IMR-90 (cell line): ENCODE data around the gene RUNX1. TPM values are rescaled to one million over a fixed set of nuclear protein-coding genes. Genes with fewer than 3 reads are reported as not detected.

Source experiments
- ATAC-seq: fragments of 200-7000 bp; cut with Tn5 transposase; 2 replicates; pipeline ENCODE4 v1.9.1; 2020; ENCODE audit warnings: low read depth, mild to moderate bottlenecking, moderate library complexity
- BruUV-seq: library from RNA; stranded (reverse); fragments of 400-500 nt; replicated peaks from 2 replicates; lab custom pipeline; 2021; lab: Mats Ljungman, UMichigan
- CTCF ChIA-PET: fragments of 300-600 bp; formaldehyde crosslinking; extraction: SDS; loops from one replicate; lab custom pipeline; 2021; ENCODE audit warnings: antibody characterized with exemption; lab: Yijun Ruan, JAX
- POLR2A ChIA-PET: fragments of 300-600 bp; sonication (Branson Sonifier 250); formaldehyde crosslinking; loops from one replicate; lab custom pipeline; 2022; ENCODE audit warnings: antibody characterized with exemption; ENCODE audit not compliant: unreplicated experiment; lab: Charles Lee
- DNase-seq: peaks from one replicate; pipeline ENCODE4 v3.0.0; 2013
- H2AFZ ChIP-seq: replicated peaks from 2 replicates; pipeline ENCODE3; 2013; ENCODE audit warnings: low read length, mild to moderate bottlenecking; ENCODE audit not compliant: poor library complexity
- H2AK5ac ChIP-seq: 2 replicates; pipeline ENCODE4 v1.6.1; 2013; ENCODE audit warnings: low read depth, low read length, inconsistent platforms
- H2AK9ac ChIP-seq: replicated peaks from 2 replicates; pipeline ENCODE3; 2013; ENCODE audit warnings: mild to moderate bottlenecking, low read depth, low read length, moderate library complexity; ENCODE audit not compliant: poor library complexity
- H2BK120ac ChIP-seq: 2 replicates; pipeline ENCODE4 v1.6.1; 2013; ENCODE audit warnings: low read depth, low read length, inconsistent platforms
- H2BK15ac ChIP-seq: 3 replicates; pipeline ENCODE4 v1.6.1; 2013; ENCODE audit warnings: low read depth, low read length, inconsistent platforms
- H2BK20ac ChIP-seq: 2 replicates; pipeline ENCODE4 v1.6.1; 2013; ENCODE audit warnings: low read depth, mild to moderate bottlenecking, inconsistent platforms, low read length, moderate library complexity
- H2BK5ac ChIP-seq: 2 replicates; pipeline ENCODE4 v1.6.1; 2013; ENCODE audit warnings: mild to moderate bottlenecking, low read depth, low read length, inconsistent platforms; ENCODE audit not compliant: poor library complexity, severe bottlenecking
- H3K14ac ChIP-seq: replicated peaks from 2 replicates; pipeline ENCODE4 v1.6.1; 2013; ENCODE audit warnings: low read depth, low read length, inconsistent platforms
- H3K18ac ChIP-seq: 2 replicates; pipeline ENCODE4 v1.6.1; 2013; ENCODE audit warnings: low read depth, low read length, control low read depth
- H3K23ac ChIP-seq: 2 replicates; pipeline ENCODE4 v1.6.1; 2013; ENCODE audit warnings: low read depth, low read length, inconsistent platforms
- H3K27ac ChIP-seq: 2 replicates; pipeline ENCODE4 v1.5.1; 2013; ENCODE audit warnings: mild to moderate bottlenecking, control low read depth, low read length; ENCODE audit not compliant: insufficient read depth
- H3K27me3 ChIP-seq: 2 replicates; pipeline ENCODE4 v1.6.1; 2013; ENCODE audit warnings: low read length; ENCODE audit not compliant: control insufficient read depth, insufficient read depth
- H3K36me3 ChIP-seq: 2 replicates; pipeline ENCODE4 v1.6.1; 2013; ENCODE audit warnings: low read length, mixed read lengths; ENCODE audit not compliant: control insufficient read depth, insufficient read depth
- H3K4ac ChIP-seq: 2 replicates; pipeline ENCODE4 v1.6.1; 2013; ENCODE audit warnings: low read depth, low read length, inconsistent platforms
- H3K4me1 ChIP-seq: 2 replicates; pipeline ENCODE4 v1.6.1; 2013; ENCODE audit warnings: low read length, mixed read lengths; ENCODE audit not compliant: control insufficient read depth, insufficient read depth
- H3K4me2 ChIP-seq: 2 replicates; pipeline ENCODE4 v1.6.1; 2013; ENCODE audit warnings: low read depth, mild to moderate bottlenecking, control low read depth, low read length, moderate library complexity
- H3K4me3 ChIP-seq: 2 replicates; pipeline ENCODE4 v1.5.1; 2013; ENCODE audit warnings: low read depth, mild to moderate bottlenecking, control low read depth, low read length, moderate library complexity; ENCODE audit not compliant: insufficient read depth
- H3K56ac ChIP-seq: 2 replicates; pipeline ENCODE4 v1.6.1; 2013; ENCODE audit warnings: low read length, inconsistent platforms; ENCODE audit not compliant: insufficient read depth; ENCODE audit errors: extremely low read depth
- H3K79me1 ChIP-seq, 2 experiments: 2 replicates each; pipeline ENCODE4 v1.6.1; 2013; ENCODE audit warnings: low read length in 2 of 2, inconsistent platforms in 1 of 2, low read depth in 1 of 2
- H3K9ac ChIP-seq: 2 replicates; pipeline ENCODE4 v1.6.1; 2013; ENCODE audit warnings: low read depth, low read length, control low read depth
- H3K9me1 ChIP-seq: 2 replicates; pipeline ENCODE4 v1.6.1; 2013; ENCODE audit warnings: low read length, inconsistent platforms; ENCODE audit not compliant: insufficient read depth
- H3K9me3 ChIP-seq: 2 replicates; pipeline ENCODE4 v1.6.1; 2013; ENCODE audit warnings: low read length; ENCODE audit not compliant: control insufficient read depth, insufficient read depth
- H4K20me1 ChIP-seq: 2 replicates; pipeline ENCODE4 v1.6.1; 2013; ENCODE audit warnings: low read length, inconsistent platforms; ENCODE audit not compliant: insufficient read depth
- H4K5ac ChIP-seq: 2 replicates; pipeline ENCODE4 v1.6.1; 2013; ENCODE audit warnings: mild to moderate bottlenecking, low read depth, low read length, control low read depth
- H4K8ac ChIP-seq, 2 experiments: 2 replicates each; pipeline ENCODE4 v1.6.1; 2013; ENCODE audit warnings: low read depth in 2 of 2, low read length in 2 of 2, control low read depth in 1 of 2, inconsistent platforms in 1 of 2
- H4K91ac ChIP-seq: 2 replicates; pipeline ENCODE4 v1.6.1; 2013; ENCODE audit warnings: low read depth, low read length, inconsistent platforms; ENCODE audit not compliant: insufficient read depth
- CEBPB ChIP-seq: IDR thresholded peaks from 2 replicates; pipeline ENCODE4 v1.6.1; 2012; ENCODE audit warnings: low read depth, low read length, improper control_type of control experiment
- CHD1 ChIP-seq: IDR thresholded peaks from 2 replicates; pipeline ENCODE4 v1.6.1; 2012; ENCODE audit warnings: low read depth, low read length, improper control_type of control experiment
- WGBS, 2 experiments: methylation state at CpG; one replicate each; pipeline versions ENCODE4 v1.1.5 to v1.1.7; 2013; ENCODE audit warnings: missing lambda C conversion rate in 2 of 2; ENCODE audit not compliant: insufficient read length in 1 of 2; ENCODE audit errors: extremely low coverage in 2 of 2; 5-methylcytosine and 5-hydroxymethylcytosine counted together
- dilution Hi-C: fragments of 300-500 bp; cut with HindIII; formaldehyde crosslinking; loops from one replicate; pipeline ENCODE4 v1.14.3; 2018; ENCODE audit warnings: low sequenced_read_pairs; ENCODE audit not compliant: unreplicated experiment
- in situ Hi-C: fragments of 300-500 bp; cut with MboI; formaldehyde crosslinking; loops from 3 replicates; pipeline ENCODE4 v1.14.3; 2019; ENCODE audit warnings: low sequenced_read_pairs, inconsistent platforms, mixed read lengths
- intact Hi-C: fragments of 100-400 bp; cut with micrococcal nuclease; formaldehyde crosslinking; loops from 2 replicates; pipeline ENCODE4 v1.10.0; 2022
- polyA plus RNA-seq, 3 experiments: library from polyadenylated mRNA; depleted of rRNA; stranded (reverse); fragments of >200 nt; gene quantifications; 2 replicates each; pipeline ENCODE4 v1.2.3, GENCODE V29; 2012; ENCODE audit warnings: low replicate concordance in 1 of 3
- total RNA-seq: library from RNA; depleted of rRNA; stranded (reverse); fragments of >200 nt; gene quantifications from 2 replicates; pipeline ENCODE4 v1.2.3, GENCODE V29; 2012

Gene RUNX1
- total and polyA plus RNA-seq, 2 of the 4 experiments (the other 2 are of a cell fraction), result 34.5 to 56.5 TPM

GRCh38 chr21:34844013-34844923 lies 204.8 kb downstream of the RUNX1 start:
- Histone ChIP-seq H3K9ac (no peak overlapping the region), H3K4me1 (peaks cover 43% of the 10 kb centered on the region), H3K27me3 (no peaks in the 10 kb centered on the region), H3K36me3 (peaks cover 51% of the 10 kb centered on the region), H4K5ac (no peak overlapping the region), H2AK9ac (peak overlapping the region; percentile 31), H2BK120ac (peak overlapping the region; percentile 35), H4K8ac (peak overlapping the region in 1 of 2 experiments; percentile 41; a peak in 1 of 4 replicates), H4K91ac (no peak overlapping the region), H4K20me1 (peaks cover 93% of the 10 kb centered on the region), H2AK5ac (peak overlapping the region; percentile 85; the same call in 1 of the 2 replicates), H3K9me3 (no peaks in the 10 kb centered on the region), H3K79me1 (peaks cover 50 to 89% of the 10 kb centered on the region in 2 experiments), H3K9me1 (peaks cover 64% of the 10 kb centered on the region), H3K27ac (peak overlapping the region; percentile 63; the same call in 1 of the 2 replicates), H3K23ac (peak overlapping the region; percentile 73), H3K56ac (no peak overlapping the region), H3K14ac (peak overlapping the region; percentile 73), H2BK5ac (peak overlapping the region; percentile 14), H3K4me2 (no peak overlapping the region), H3K4ac (peak overlapping the region; percentile 55), H2BK20ac (no peak overlapping the region; the same call in 1 of the 2 replicates), H3K18ac (no peak overlapping the region), H2BK15ac (no peak overlapping the region; the same call in 2 of the 3 replicates), H2AFZ (peak overlapping the region; percentile 9), H3K4me3 (no peak overlapping the region)
- 75% methylated on average over 5 of the region's 12 CpGs; no CpG with 5 or more reads in 1 of the 2 experiments for WGBS, 2 experiments
- intact Hi-C loops, result no loop called here
- ChIA-PET POLR2A (interaction anchor here (0.5 to 0.7 kb wide), 2 partner anchors 27 to 1476 kb away, joined by 3 to 8 read pairs; partner anchors contain the start of gene MORC3), CTCF (no interaction called here)
- in situ Hi-C loops, result no loop called here
- dilution Hi-C loops, result no loop called here
- no peak; the same call in 1 of the 2 replicates for ATAC-seq
- DNase-seq, result peak; percentile 71
- no TSS peak for BruUV-seq
- TF ChIP-seq CEBPB (no peak), CHD1 (0 out of 2 replicates have a peak, but pooled peaks have one; percentile 9)
